Endothelial cell (in vitro differentiated cells): ENCODE results near the gene ESPNL. TPM values are rescaled to one million over a fixed set of nuclear protein-coding genes. Genes with fewer than 3 reads are reported as not detected.

Experiments
- DNase-seq: peaks from one replicate; pipeline ENCODE4 v3.0.0; 2021; ENCODE audit warnings: low spot score
- H3K27ac Mint-ChIP-seq: one replicate; pipeline ENCODE4 v1.8.0; 2021; ENCODE audit warnings: mixed read lengths, inconsistent platforms; ENCODE audit not compliant: unreplicated experiment
- H3K27me3 Mint-ChIP-seq: one replicate; pipeline ENCODE4 v1.8.0; 2021; ENCODE audit warnings: mild to moderate bottlenecking, moderate library complexity, mixed read lengths, inconsistent platforms; ENCODE audit not compliant: unreplicated experiment
- H3K36me3 Mint-ChIP-seq: one replicate; pipeline ENCODE4 v1.8.0; 2021; ENCODE audit warnings: mild to moderate bottlenecking, low read depth, mixed read lengths, inconsistent platforms; ENCODE audit not compliant: unreplicated experiment
- H3K4me1 Mint-ChIP-seq: one replicate; pipeline ENCODE4 v1.8.0; 2021; ENCODE audit warnings: mild to moderate bottlenecking, mixed read lengths, inconsistent platforms; ENCODE audit not compliant: unreplicated experiment
- H3K4me3 Mint-ChIP-seq: one replicate; pipeline ENCODE4 v1.8.0; 2021; ENCODE audit warnings: mild to moderate bottlenecking, mixed read lengths, inconsistent platforms; ENCODE audit not compliant: unreplicated experiment
- H3K9me3 Mint-ChIP-seq: one replicate; pipeline ENCODE4 v1.8.0; 2021; ENCODE audit warnings: mixed read lengths, inconsistent platforms; ENCODE audit not compliant: unreplicated experiment
- CTCF ChIP-seq: fragments of 200-600 bp; sonication (generic); IDR thresholded peaks from one replicate; pipeline ENCODE4 v1.5.0; 2021; ENCODE audit warnings: antibody characterized with exemption; ENCODE audit not compliant: unreplicated experiment
- total RNA-seq: library from RNA; stranded (reverse); fragmentation: NEBNext Ultra II Directional; extraction: Animal tissue kit (Norgen Biotek cat#: 25700); gene quantifications from one replicate; pipeline ENCODE4 v1.2.1, GENCODE V29; 2021; ENCODE audit not compliant: unreplicated experiment

Gene ESPNL
- total RNA-seq, 1 donor from 2014 or later, result 0.82 TPM

- DNase-seq, result no peak
- Mint-ChIP-seq H3K27ac (peak overlapping the region; percentile 85), H3K4me1 (no peaks in the 10 kb centered on the region)
Observed at GRCh38 chr2:238133499-238134392, 33.6 kb downstream of the ESPNL start.

GRCh38 chr2:238134393-238134785, 34.2 kb downstream of the ESPNL start:
- Mint-ChIP-seq H3K9me3 (no peaks in the 10 kb centered on the region), H3K36me3 (no peaks in the 10 kb centered on the region), H3K27ac (no peak overlapping the region), H3K27me3 (peaks cover 9% of the 10 kb centered on the region), H3K4me1 (no peaks in the 10 kb centered on the region), H3K4me3 (no peak overlapping the region)
- no peak for DNase-seq
- no peak for TF ChIP-seq CTCF

More at GRCh38 chr2:238133499-238134392, 33.6 kb downstream of the ESPNL start:
- peak; percentile 13 for TF ChIP-seq CTCF
- no peaks in the 10 kb centered on the region for H3K36me3 Mint-ChIP-seq
- no peak overlapping the region for H3K4me3 Mint-ChIP-seq
- peaks cover 9% of the 10 kb centered on the region for H3K27me3 Mint-ChIP-seq
- no peaks in the 10 kb centered on the region for H3K9me3 Mint-ChIP-seq

GRCh38 chr2:238135601-238136150, 35.5 kb downstream of the ESPNL start:
- no peaks in the 10 kb centered on the region for H3K4me1 Mint-ChIP-seq
- no peaks in the 10 kb centered on the region for H3K9me3 Mint-ChIP-seq
- no peak overlapping the region for H3K4me3 Mint-ChIP-seq
- no peaks in the 10 kb centered on the region for H3K36me3 Mint-ChIP-seq
- H3K27me3 Mint-ChIP-seq, result peaks cover 12% of the 10 kb centered on the region
- TF ChIP-seq CTCF, result no peak
- no peak for DNase-seq
- no peak overlapping the region for H3K27ac Mint-ChIP-seq

GRCh38 chr2:238136820-238137537, 36.8 kb downstream of the ESPNL start:
- Mint-ChIP-seq H3K9me3 (no peaks in the 10 kb centered on the region), H3K4me1 (peaks cover 3% of the 10 kb centered on the region), H3K36me3 (peaks cover 3% of the 10 kb centered on the region), H3K27ac (no peak overlapping the region), H3K27me3 (peaks cover 14% of the 10 kb centered on the region), H3K4me3 (no peak overlapping the region)
- DNase-seq, result no peak
- no peak for TF ChIP-seq CTCF
